PC-9 (cell line): ENCODE measurements around the gene ITGBL1. TPM values are rescaled to one million over a fixed set of nuclear protein-coding genes. Genes with fewer than 3 reads are reported as not detected.

Experiments
- BruUV-seq: library from RNA; stranded (reverse); fragments of 400-500 nt; replicated peaks from 2 replicates; lab custom pipeline; 2021; lab: Mats Ljungman, UMichigan
- CTCF ChIA-PET: fragments of 300-600 bp; sonication (Branson Sonifier 250); formaldehyde crosslinking; loops from one replicate; lab custom pipeline; 2022; ENCODE audit warnings: antibody characterized with exemption; lab: Charles Lee
- POLR2A ChIA-PET: fragments of 300-600 bp; sonication (Branson Sonifier 250); formaldehyde crosslinking; loops from one replicate; lab custom pipeline; 2022; ENCODE audit warnings: antibody characterized with exemption; ENCODE audit not compliant: unreplicated experiment; lab: Charles Lee
- DNase-seq, 2 experiments: peaks; one replicate each; pipeline versions ENCODE4 v3.0.0 to v3.0.0-alpha.2; 2015 to 2022; ENCODE audit warnings: mixed read lengths in 1 of 2
- H2AFZ ChIP-seq: fragments of 200-600 bp; sonication (generic); 2 replicates; pipeline ENCODE4 v1.8.1; 2017; ENCODE audit warnings: antibody characterized with exemption
- H3F3A ChIP-seq: fragments of 200-600 bp; sonication (generic); 2 replicates; pipeline ENCODE4 v1.8.1; 2017; ENCODE audit warnings: antibody characterized with exemption, mild to moderate bottlenecking, low read depth; ENCODE audit not compliant: insufficient read depth
- H3K27ac ChIP-seq: fragments of 200-600 bp; sonication (generic); 2 replicates; pipeline ENCODE4 v1.6.1; 2016; ENCODE audit warnings: mixed run types
- H3K27me3 ChIP-seq: fragments of 200-600 bp; sonication (generic); 2 replicates; pipeline ENCODE4 v1.6.1; 2016; ENCODE audit warnings: low read depth, mixed run types; ENCODE audit not compliant: insufficient read depth
- H3K36me3 ChIP-seq: fragments of 200-600 bp; sonication (generic); 2 replicates; pipeline ENCODE4 v1.6.1; 2016; ENCODE audit warnings: low read depth, mixed run types
- H3K4me1 ChIP-seq: fragments of 200-600 bp; sonication (generic); replicated peaks from 2 replicates; pipeline ENCODE4 v1.6.1; 2016; ENCODE audit warnings: mixed run types; ENCODE audit not compliant: insufficient read depth
- H3K4me2 ChIP-seq: fragments of 200-600 bp; sonication (generic); 2 replicates; pipeline ENCODE4 v1.6.1; 2017; ENCODE audit warnings: mixed run types
- H3K4me3 ChIP-seq: fragments of 200-600 bp; sonication (generic); 2 replicates; pipeline ENCODE4 v1.6.1; 2016; ENCODE audit warnings: mixed run types
- H3K79me2 ChIP-seq: fragments of 200-600 bp; sonication (generic); 2 replicates; pipeline ENCODE4 v1.6.1; 2017; ENCODE audit warnings: low read depth, mixed run types
- H3K9me2 ChIP-seq: fragments of 200-600 bp; sonication (generic); 2 replicates; pipeline ENCODE4 v1.8.1; 2017; ENCODE audit warnings: mild to moderate bottlenecking; ENCODE audit not compliant: insufficient read depth
- H3K9me3 ChIP-seq: fragments of 200-600 bp; sonication (generic); 2 replicates; pipeline ENCODE4 v1.8.1; 2016; ENCODE audit warnings: low read depth; ENCODE audit not compliant: insufficient read depth
- H4K20me1 ChIP-seq: fragments of 200-600 bp; sonication (generic); 2 replicates; pipeline ENCODE4 v1.8.1; 2017; ENCODE audit not compliant: insufficient read depth
- EZH2 ChIP-seq: fragments of 200-600 bp; sonication (generic); IDR thresholded peaks from 2 replicates; pipeline ENCODE4 v1.8.0; 2017; ENCODE audit warnings: antibody characterized with exemption, low read depth
- intact Hi-C: fragments of 100-400 bp; cut with micrococcal nuclease; formaldehyde crosslinking; loops from one replicate; pipeline ENCODE4 v1.10.0; 2022; ENCODE audit not compliant: unreplicated experiment
- total RNA-seq: library from RNA; stranded (reverse); gene quantifications from 2 replicates; pipeline ENCODE4 v1.2.3, GENCODE V29; 2021
- TF ChIP-seq, protein P1 (sequence below): fragments of 200-600 bp; sonication (generic); conservative IDR thresholded peaks from 2 replicates; pipeline ENCODE4 v1.6.1; 2017; ENCODE audit warnings: mixed run types, antibody characterized with exemption, mild to moderate bottlenecking, moderate library complexity

Gene ITGBL1
- total RNA-seq, 1 experiment from 2014 or later: 52.5 TPM

DNA sequence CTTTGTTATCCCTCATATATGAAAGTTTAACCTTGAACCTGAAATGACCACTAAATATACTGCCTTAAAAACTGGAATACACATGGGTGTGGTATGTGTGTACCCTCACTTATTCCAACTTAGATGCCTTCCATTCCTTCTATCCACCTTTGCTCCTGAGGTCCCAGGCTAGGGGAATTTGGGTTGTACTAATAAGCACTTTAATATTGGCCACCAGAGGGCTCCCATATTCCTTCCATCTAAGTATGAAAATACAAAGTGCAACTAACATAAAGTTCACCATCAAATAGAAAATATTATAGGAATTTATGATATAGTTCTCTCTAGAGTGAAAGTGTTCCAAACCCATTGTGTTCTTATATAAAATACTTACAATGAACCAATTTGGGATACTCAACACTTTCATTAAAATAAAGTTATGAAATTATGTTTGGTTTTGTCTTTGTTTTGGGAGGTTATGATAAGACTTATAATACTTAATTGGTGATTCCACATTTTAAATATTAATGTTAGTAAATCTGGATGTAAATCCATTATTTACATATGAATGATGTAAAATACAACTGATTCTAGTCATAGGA is 62.3 kb downstream of the ITGBL1 start:
- Histone ChIP-seq H3K9me2 (no peaks in the 10 kb centered on the region), H2AFZ (no peak overlapping the region), H3K4me3 (no peak overlapping the region), H3K27me3 (no peaks in the 10 kb centered on the region), H4K20me1 (no peaks in the 10 kb centered on the region), H3K4me2 (no peak overlapping the region), H3K36me3 (peaks cover 9% of the 10 kb centered on the region; the same call in 1 of the 2 replicates), H3F3A (peaks cover 17% of the 10 kb centered on the region; the same call in 1 of the 2 replicates), H3K79me2 (peaks cover 56% of the 10 kb centered on the region), H3K4me1 (no peaks in the 10 kb centered on the region; the same call in 1 of the 2 replicates), H3K9me3 (peaks cover 13% of the 10 kb centered on the region), H3K27ac (no peak overlapping the region)
- POLR2A ChIA-PET: no interaction called here
- BruUV-seq: no TSS peak
- CTCF ChIA-PET: no interaction called here
- intact Hi-C loops: loop anchor here (1.0 to 2.0 kb wide), 4 partner anchors 60 to 364 kb away; no protein-coding TSS in a partner anchor
- TF ChIP-seq EZH2: no peak
- TF ChIP-seq, protein P1, sequence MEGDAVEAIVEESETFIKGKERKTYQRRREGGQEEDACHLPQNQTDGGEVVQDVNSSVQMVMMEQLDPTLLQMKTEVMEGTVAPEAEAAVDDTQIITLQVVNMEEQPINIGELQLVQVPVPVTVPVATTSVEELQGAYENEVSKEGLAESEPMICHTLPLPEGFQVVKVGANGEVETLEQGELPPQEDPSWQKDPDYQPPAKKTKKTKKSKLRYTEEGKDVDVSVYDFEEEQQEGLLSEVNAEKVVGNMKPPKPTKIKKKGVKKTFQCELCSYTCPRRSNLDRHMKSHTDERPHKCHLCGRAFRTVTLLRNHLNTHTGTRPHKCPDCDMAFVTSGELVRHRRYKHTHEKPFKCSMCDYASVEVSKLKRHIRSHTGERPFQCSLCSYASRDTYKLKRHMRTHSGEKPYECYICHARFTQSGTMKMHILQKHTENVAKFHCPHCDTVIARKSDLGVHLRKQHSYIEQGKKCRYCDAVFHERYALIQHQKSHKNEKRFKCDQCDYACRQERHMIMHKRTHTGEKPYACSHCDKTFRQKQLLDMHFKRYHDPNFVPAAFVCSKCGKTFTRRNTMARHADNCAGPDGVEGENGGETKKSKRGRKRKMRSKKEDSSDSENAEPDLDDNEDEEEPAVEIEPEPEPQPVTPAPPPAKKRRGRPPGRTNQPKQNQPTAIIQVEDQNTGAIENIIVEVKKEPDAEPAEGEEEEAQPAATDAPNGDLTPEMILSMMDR: peak; percentile 92
- peak; percentile 29 to 64 for DNase-seq

DNA sequence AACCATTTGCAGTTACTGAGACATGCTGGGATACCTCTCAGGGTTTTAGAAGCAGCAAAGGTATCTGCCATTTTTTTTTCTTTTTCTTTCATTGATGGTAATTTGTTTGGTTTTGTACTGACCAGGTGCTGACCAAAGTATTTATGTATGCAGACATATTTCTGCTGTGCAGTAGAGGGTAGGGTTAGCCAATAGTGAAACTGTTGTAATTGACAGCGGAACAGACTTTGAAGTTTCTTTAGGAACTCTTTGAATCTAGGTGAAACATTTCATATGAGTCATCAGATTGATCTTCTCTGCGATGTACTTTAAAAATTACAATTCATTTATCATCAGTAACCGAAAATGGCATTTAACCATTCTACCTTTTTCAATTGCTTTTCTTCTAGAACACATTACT is 63.0 kb downstream of the ITGBL1 start:
- intact Hi-C loops: loop anchor here (2.0 kb wide), 1 partner anchor 365 kb away; no protein-coding TSS in a partner anchor
- H2AFZ ChIP-seq: no peak overlapping the region
- ChIA-PET POLR2A (no interaction called here), CTCF (no interaction called here)
- peaks cover 17% of the 10 kb centered on the region; the same call in 1 of the 2 replicates for H3F3A ChIP-seq
- H3K9me2 ChIP-seq: no peaks in the 10 kb centered on the region
- H3K27me3 ChIP-seq: no peaks in the 10 kb centered on the region
- H4K20me1 ChIP-seq: no peaks in the 10 kb centered on the region
- no peak overlapping the region for H3K27ac ChIP-seq
- H3K9me3 ChIP-seq: peaks cover 7% of the 10 kb centered on the region
- no peak overlapping the region for H3K4me2 ChIP-seq
- no peak for TF ChIP-seq EZH2
- no peaks in the 10 kb centered on the region; the same call in 1 of the 2 replicates for H3K4me1 ChIP-seq
- H3K4me3 ChIP-seq: no peak overlapping the region
- DNase-seq: no peak
- peaks cover 1% of the 10 kb centered on the region; the same call in 1 of the 2 replicates for H3K36me3 ChIP-seq
- BruUV-seq: no TSS peak
- H3K79me2 ChIP-seq: peaks cover 54% of the 10 kb centered on the region

DNA sequence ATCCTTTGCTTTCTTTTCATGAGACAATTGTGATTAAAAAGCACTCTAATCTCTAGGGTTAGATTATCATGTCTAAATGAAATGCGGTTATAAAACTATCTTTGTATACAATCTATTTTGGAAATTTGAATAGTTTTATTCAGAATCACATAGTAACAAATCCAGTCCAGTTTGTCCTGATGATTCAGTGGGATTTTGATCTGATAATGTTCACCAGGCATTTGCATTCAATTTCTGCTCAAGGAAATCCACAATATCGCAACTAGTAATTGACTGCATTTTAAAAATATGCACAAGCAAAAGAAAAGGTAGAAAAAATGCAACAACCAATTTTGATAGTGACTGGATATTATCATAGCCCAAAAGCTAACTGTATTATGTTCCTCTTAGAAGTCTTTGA is 63.8 kb downstream of the ITGBL1 start:
- Histone ChIP-seq H3K79me2 (peaks cover 48% of the 10 kb centered on the region), H3K4me3 (no peak overlapping the region), H3K4me1 (no peaks in the 10 kb centered on the region; the same call in 1 of the 2 replicates), H3K36me3 (no peaks in the 10 kb centered on the region), H3K4me2 (no peak overlapping the region), H2AFZ (no peak overlapping the region), H3K27me3 (no peaks in the 10 kb centered on the region), H3K9me3 (no peaks in the 10 kb centered on the region), H3K27ac (no peak overlapping the region), H3F3A (peaks cover 14% of the 10 kb centered on the region; the same call in 1 of the 2 replicates), H3K9me2 (no peaks in the 10 kb centered on the region), H4K20me1 (no peaks in the 10 kb centered on the region)
- no peak for TF ChIP-seq EZH2
- TF ChIP-seq, protein P1: no peak
- no peak for DNase-seq
- BruUV-seq: no TSS peak
- POLR2A ChIA-PET: no interaction called here
- intact Hi-C loops: no loop called here
- CTCF ChIA-PET: interaction anchor here (0.9 kb wide), 1 partner anchor 240 kb away, joined by 3 read pairs; no protein-coding TSS in a partner anchor
